Astrocyte of the cerebellum (primary cell): ENCODE data around the gene MED12L.

Source experiments
- DNase-seq: peaks from one replicate; pipeline ENCODE4 v3.0.0-alpha.2; 2011; ENCODE audit warnings: low read depth
- H3K4me3 ChIP-seq: 2 replicates; pipeline ENCODE4 v1.5.1; 2011; ENCODE audit warnings: mild to moderate bottlenecking, low read depth, low read length, moderate library complexity
- in situ Hi-C: cut with HindIII; loops from 2 replicates; pipeline ENCODE4 v1.10.0; 2017; ENCODE audit warnings: low sequenced_read_pairs
- TF ChIP-seq, protein P1 (sequence below): IDR thresholded peaks from 2 replicates; pipeline ENCODE4 v1.5.1; 2012; ENCODE audit warnings: low read length, low read depth, moderate library complexity, mild to moderate bottlenecking; ENCODE audit errors: missing control alignments

The MED12L gene

DNA sequence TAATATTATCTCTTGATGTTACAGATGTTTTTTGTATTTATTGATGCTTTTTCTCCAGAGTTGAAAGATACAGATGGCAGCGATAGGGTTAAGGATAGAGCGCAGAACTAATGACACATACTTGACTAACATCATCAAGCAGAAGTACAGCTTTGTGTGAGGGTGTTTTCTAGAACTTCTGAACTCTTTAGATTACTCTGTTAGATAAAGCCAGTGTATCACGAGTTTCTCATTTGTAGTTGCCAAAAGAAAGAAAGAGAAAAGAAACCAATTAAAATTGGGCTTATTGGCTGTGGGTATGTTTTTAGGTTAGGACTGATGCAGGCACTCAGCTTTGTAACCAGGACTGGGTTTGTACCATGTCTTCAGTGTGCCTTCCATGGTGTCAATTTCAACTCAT is 124.2 kb downstream of the MED12L start:
- no peak for DNase-seq
- no peak overlapping the region for H3K4me3 ChIP-seq
- TF ChIP-seq, protein P1, sequence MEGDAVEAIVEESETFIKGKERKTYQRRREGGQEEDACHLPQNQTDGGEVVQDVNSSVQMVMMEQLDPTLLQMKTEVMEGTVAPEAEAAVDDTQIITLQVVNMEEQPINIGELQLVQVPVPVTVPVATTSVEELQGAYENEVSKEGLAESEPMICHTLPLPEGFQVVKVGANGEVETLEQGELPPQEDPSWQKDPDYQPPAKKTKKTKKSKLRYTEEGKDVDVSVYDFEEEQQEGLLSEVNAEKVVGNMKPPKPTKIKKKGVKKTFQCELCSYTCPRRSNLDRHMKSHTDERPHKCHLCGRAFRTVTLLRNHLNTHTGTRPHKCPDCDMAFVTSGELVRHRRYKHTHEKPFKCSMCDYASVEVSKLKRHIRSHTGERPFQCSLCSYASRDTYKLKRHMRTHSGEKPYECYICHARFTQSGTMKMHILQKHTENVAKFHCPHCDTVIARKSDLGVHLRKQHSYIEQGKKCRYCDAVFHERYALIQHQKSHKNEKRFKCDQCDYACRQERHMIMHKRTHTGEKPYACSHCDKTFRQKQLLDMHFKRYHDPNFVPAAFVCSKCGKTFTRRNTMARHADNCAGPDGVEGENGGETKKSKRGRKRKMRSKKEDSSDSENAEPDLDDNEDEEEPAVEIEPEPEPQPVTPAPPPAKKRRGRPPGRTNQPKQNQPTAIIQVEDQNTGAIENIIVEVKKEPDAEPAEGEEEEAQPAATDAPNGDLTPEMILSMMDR = no peak
- in situ Hi-C loops = no loop called here

DNA sequence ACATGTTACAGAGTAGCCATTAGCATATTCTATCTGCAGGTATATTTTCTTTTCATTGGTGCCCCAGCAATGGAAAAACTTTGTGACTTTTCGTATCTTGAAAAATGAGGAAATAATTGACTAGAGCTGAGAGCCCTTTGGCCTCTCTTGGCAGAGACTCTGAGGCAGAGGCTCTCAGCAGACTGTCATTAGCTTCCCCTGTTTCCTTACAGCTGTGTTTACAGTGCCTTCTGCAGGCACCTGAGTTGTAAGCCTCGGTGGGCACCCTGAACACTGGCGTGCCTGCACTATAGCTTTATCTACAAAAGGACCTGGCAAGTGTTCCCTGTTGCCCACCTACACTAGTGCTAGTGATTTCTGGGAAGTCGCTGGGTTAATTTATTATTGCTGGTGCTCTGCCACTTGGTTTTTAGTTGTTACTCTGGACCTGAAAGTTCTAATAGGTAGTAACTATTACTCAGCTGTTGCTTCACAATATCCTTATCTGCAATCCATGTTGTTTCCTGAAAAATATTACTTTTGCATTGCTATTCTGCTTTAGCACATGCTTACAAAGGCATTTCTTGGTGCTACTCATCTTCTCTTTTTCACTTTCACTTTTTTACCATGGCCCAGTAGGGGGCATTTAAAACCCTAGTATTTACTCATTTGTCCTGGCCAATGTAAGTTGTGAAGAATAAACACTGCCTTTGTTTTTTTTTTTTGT is 125.4 kb downstream of the MED12L start:
- in situ Hi-C loops = no loop called here
- TF ChIP-seq, protein P1 = no peak
- no peak overlapping the region for H3K4me3 ChIP-seq
- DNase-seq = no peak

DNA sequence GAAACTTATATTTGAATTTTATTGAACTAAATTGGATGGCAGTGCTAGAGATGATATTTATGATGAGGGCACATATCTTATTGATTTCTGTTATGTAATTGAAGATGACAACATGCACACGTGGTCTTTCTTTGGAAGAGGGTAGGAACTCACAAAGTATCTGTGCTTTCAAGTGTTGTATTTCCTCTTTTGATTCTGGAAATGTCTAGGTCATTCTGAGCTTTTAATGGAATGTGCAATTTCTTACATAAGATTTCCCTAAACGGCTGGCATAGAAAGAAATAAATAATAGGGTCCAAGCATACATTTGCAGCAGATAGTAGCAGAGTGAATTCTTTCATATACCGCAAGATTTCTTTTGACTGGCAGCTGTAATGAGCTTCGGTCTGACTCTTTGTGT is 127.7 kb downstream of the MED12L start:
- in situ Hi-C loops = no loop called here
- no peak for DNase-seq
- TF ChIP-seq, protein P1 = no peak
- H3K4me3 ChIP-seq = no peak overlapping the region

DNA sequence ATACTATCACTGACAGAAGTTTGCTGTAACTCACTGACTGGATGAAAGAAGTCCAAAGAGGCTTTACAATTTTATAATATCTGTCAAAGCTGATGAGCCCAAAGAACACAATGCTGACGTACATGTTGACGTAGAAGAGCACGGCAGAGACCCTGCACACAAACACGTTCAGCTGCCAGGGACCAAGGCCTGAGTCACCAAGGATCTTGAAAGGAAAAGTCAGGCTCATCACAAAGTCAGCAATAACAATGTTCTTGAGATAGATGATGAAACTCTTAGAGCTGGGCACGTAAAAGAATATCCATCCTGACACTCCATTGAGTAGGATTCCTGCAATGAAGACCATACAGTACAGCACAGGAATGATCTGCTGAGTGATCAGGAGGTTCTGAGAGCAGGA is 128.4 kb downstream of the MED12L start:
- in situ Hi-C loops = no loop called here
- H3K4me3 ChIP-seq = no peak overlapping the region
- TF ChIP-seq, protein P1 = no peak
- no peak for DNase-seq

DNA sequence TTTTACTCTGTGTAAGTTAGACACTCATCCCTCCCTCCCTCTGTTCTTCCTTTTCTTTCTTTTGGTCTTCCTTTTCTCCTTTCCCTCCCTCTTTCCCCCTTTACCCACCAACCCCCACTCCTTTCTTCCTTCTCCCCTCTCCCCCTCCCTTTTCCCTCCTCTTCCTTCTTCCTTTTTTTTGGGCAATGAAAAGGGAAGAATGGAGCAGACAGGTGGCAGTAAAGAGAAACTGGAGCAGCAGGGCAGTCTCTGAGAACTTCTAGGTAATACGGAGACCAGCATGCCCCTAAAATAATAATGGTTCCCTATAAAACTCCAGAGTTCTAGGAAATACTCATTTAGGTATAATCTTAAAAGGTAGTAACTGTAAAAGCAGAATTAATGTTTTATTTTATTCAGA is 129.0 kb downstream of the MED12L start:
- DNase-seq = no peak
- TF ChIP-seq, protein P1 = no peak
- in situ Hi-C loops = no loop called here
- no peak overlapping the region for H3K4me3 ChIP-seq

DNA sequence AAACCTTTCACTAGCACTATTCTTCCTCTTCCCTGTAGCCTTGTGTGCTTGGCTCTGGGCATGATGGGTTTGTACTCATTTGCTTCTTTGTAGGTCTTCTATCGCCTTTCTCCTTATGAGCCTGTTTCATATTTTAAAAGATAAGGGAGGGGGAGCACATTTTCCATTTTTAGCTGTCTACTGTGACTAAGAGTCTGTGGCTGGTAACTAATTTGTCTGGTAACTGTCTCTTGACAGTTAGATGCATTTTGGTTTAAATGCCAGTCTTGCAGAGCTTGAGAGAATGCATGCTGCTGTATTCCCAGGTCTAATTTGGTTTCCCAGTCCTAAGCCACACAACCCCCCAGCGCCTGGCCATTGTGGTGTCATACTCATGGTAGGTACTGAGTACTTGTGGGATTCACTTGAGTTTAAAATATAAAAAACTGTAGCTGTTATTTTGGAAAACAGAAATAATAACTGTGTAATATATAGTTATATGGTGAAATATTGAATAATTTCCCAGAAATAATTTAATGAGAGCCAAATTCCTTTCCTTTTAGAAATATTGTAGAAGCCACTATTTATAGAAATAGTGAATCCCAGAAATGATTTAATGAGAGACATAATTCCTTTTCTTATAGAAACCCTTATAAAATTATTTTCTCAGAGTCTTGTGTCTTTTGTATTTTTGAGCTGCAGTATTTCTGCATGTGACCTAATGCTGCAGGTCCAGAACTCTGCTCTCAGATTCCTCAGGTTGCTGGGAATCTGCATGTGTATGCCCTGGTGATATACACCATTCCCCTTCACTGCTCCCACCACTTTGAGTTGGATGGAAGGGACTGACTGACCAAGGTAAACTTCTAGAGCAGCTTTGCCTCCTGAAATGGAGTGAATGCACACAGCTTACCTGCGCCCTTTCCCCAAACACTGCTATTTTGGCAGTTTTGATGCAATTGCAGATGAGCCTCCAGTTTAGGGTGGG is 131.5 kb downstream of the MED12L start:
- TF ChIP-seq, protein P1 = no peak
- in situ Hi-C loops = no loop called here
- H3K4me3 ChIP-seq = no peak overlapping the region
- no peak for DNase-seq
